Activated naive CD8-positive, alpha-beta T cell treated with anti-CD3 and anti-CD28 coated beads for 36 hours (primary cell): ENCODE measurements around the gene MRTFA. TPM values are rescaled to one million over a fixed set of nuclear protein-coding genes. Genes with fewer than 3 reads are reported as not detected.
"Not testable (repeated sequence)": the region's sequence is repeated elsewhere in the genome, so short reads cannot be mapped to it uniquely, and the experiment has no call there.

Source experiments
- DNase-seq: peaks from one replicate; pipeline ENCODE4 v3.0.0; 2021
- H3K27ac Mint-ChIP-seq: one replicate; pipeline ENCODE4 v1.8.0; 2022; ENCODE audit warnings: mild to moderate bottlenecking, moderate library complexity, mixed read lengths
- H3K27me3 Mint-ChIP-seq: one replicate; pipeline ENCODE4 v1.8.0; 2022; ENCODE audit warnings: mild to moderate bottlenecking, mixed read lengths
- H3K36me3 Mint-ChIP-seq: one replicate; pipeline ENCODE4 v1.8.0; 2021; ENCODE audit warnings: mild to moderate bottlenecking, mixed read lengths
- H3K4me1 Mint-ChIP-seq: one replicate; pipeline ENCODE4 v1.8.0; 2021; ENCODE audit warnings: mixed read lengths
- H3K4me3 Mint-ChIP-seq: one replicate; pipeline ENCODE4 v1.8.0; 2022; ENCODE audit warnings: mild to moderate bottlenecking, moderate library complexity, mixed read lengths
- H3K9me3 Mint-ChIP-seq: one replicate; pipeline ENCODE4 v1.8.0; 2022; ENCODE audit warnings: mixed read lengths
- total RNA-seq, 2 experiments: library from RNA; stranded (reverse); gene quantifications; one replicate each; pipeline ENCODE4 v1.2.3, GENCODE V29; 2021

MRTFA gene
- total RNA-seq, 2 experiments from 2014 or later = 35.3 to 37.6 TPM

- Mint-ChIP-seq H3K4me1 (peaks cover 76% of the 10 kb centered on the region), H3K4me3 (no peak overlapping the region), H3K27ac (peak overlapping the region; percentile 45), H3K27me3 (no peaks in the 10 kb centered on the region), H3K36me3 (peaks cover 48% of the 10 kb centered on the region), H3K9me3 (no peaks in the 10 kb centered on the region)
- DNase-seq = no peak
Observed at GRCh38 chr22:40399621-40400020, 236.9 kb downstream of the MRTFA start.

GRCh38 chr22:40397396-40397795 is 239.1 kb downstream of the MRTFA start:
- peak overlapping the region; percentile 78 for H3K27ac Mint-ChIP-seq
- H3K9me3 Mint-ChIP-seq = no peaks in the 10 kb centered on the region
- no peaks in the 10 kb centered on the region for H3K27me3 Mint-ChIP-seq
- H3K36me3 Mint-ChIP-seq = peaks cover 35% of the 10 kb centered on the region
- H3K4me3 Mint-ChIP-seq = no peak overlapping the region
- peaks cover 64% of the 10 kb centered on the region for H3K4me1 Mint-ChIP-seq
- DNase-seq = no peak

GRCh38 chr22:40396882-40397281 is 239.6 kb downstream of the MRTFA start:
- H3K27me3 Mint-ChIP-seq = no peaks in the 10 kb centered on the region
- no peak overlapping the region for H3K27ac Mint-ChIP-seq
- H3K36me3 Mint-ChIP-seq = peaks cover 30% of the 10 kb centered on the region
- H3K4me3 Mint-ChIP-seq = no peak overlapping the region
- H3K9me3 Mint-ChIP-seq = no peaks in the 10 kb centered on the region
- no peak for DNase-seq
- peaks cover 63% of the 10 kb centered on the region for H3K4me1 Mint-ChIP-seq

GRCh38 chr22:40395607-40396006 is 240.9 kb downstream of the MRTFA start:
- DNase-seq = no peak
- H3K4me1 Mint-ChIP-seq = peaks cover 59% of the 10 kb centered on the region
- H3K27ac Mint-ChIP-seq = no peak overlapping the region
- H3K36me3 Mint-ChIP-seq = peaks cover 23% of the 10 kb centered on the region
- no peak overlapping the region for H3K4me3 Mint-ChIP-seq
- H3K9me3 Mint-ChIP-seq = no peaks in the 10 kb centered on the region
- H3K27me3 Mint-ChIP-seq = no peaks in the 10 kb centered on the region

GRCh38 chr22:40394607-40395006 is 241.9 kb downstream of the MRTFA start:
- peak overlapping the region; percentile 72 for H3K27ac Mint-ChIP-seq
- H3K4me1 Mint-ChIP-seq = peaks cover 51% of the 10 kb centered on the region
- no peaks in the 10 kb centered on the region for H3K9me3 Mint-ChIP-seq
- H3K36me3 Mint-ChIP-seq = peaks cover 18% of the 10 kb centered on the region
- H3K4me3 Mint-ChIP-seq = no peak overlapping the region
- no peaks in the 10 kb centered on the region for H3K27me3 Mint-ChIP-seq
- no peak for DNase-seq

GRCh38 chr22:40392618-40393017 is 243.9 kb downstream of the MRTFA start:
- peaks cover 45% of the 10 kb centered on the region for H3K4me1 Mint-ChIP-seq
- H3K27ac Mint-ChIP-seq = no peak overlapping the region
- no peaks in the 10 kb centered on the region for H3K9me3 Mint-ChIP-seq
- DNase-seq = no peak
- H3K4me3 Mint-ChIP-seq = no peak overlapping the region
- no peaks in the 10 kb centered on the region for H3K27me3 Mint-ChIP-seq
- peaks cover 21% of the 10 kb centered on the region for H3K36me3 Mint-ChIP-seq

- Mint-ChIP-seq H3K36me3 (peaks cover 19% of the 10 kb centered on the region), H3K27me3 (no peaks in the 10 kb centered on the region), H3K4me3 (no peak overlapping the region), H3K9me3 (no peaks in the 10 kb centered on the region), H3K4me1 (peaks cover 40% of the 10 kb centered on the region), H3K27ac (no peak overlapping the region)
- DNase-seq = no peak
Observed at GRCh38 chr22:40391417-40391816, 245.1 kb downstream of the MRTFA start.

GRCh38 chr22:40388231-40388630 is 248.3 kb downstream of the MRTFA start:
- no peaks in the 10 kb centered on the region for H3K27me3 Mint-ChIP-seq

GRCh38 chr22:40387746-40388145 is 248.8 kb downstream of the MRTFA start:
- H3K9me3 Mint-ChIP-seq = no peaks in the 10 kb centered on the region
- DNase-seq = no peak
- no peak overlapping the region for H3K27ac Mint-ChIP-seq
- H3K36me3 Mint-ChIP-seq = peaks cover 20% of the 10 kb centered on the region
- H3K4me3 Mint-ChIP-seq = no peak overlapping the region
- H3K27me3 Mint-ChIP-seq = no peaks in the 10 kb centered on the region
- peaks cover 59% of the 10 kb centered on the region for H3K4me1 Mint-ChIP-seq

More at GRCh38 chr22:40388231-40388630, 248.3 kb downstream of the MRTFA start:
- Mint-ChIP-seq H3K4me1 (peaks cover 55% of the 10 kb centered on the region), H3K9me3 (no peaks in the 10 kb centered on the region), H3K36me3 (peaks cover 19% of the 10 kb centered on the region), H3K27ac (no peak overlapping the region), H3K4me3 (no peak overlapping the region)
- DNase-seq = no peak

- Mint-ChIP-seq H3K4me1 (peaks cover 53% of the 10 kb centered on the region), H3K36me3 (peaks cover 18% of the 10 kb centered on the region), H3K27ac (peak overlapping the region; percentile 90), H3K27me3 (no peaks in the 10 kb centered on the region), H3K9me3 (no peaks in the 10 kb centered on the region), H3K4me3 (peak overlapping the region; percentile 66)
- DNase-seq = no peak
Observed at GRCh38 chr22:40385036-40385782, 251.3 kb downstream of the MRTFA start.

GRCh38 chr22:40383905-40384304 is 252.6 kb downstream of the MRTFA start:
- Mint-ChIP-seq H3K4me3 (no peak overlapping the region), H3K27ac (peak overlapping the region; percentile 8), H3K27me3 (no peaks in the 10 kb centered on the region), H3K9me3 (no peaks in the 10 kb centered on the region), H3K36me3 (peaks cover 16% of the 10 kb centered on the region), H3K4me1 (peaks cover 60% of the 10 kb centered on the region)
- DNase-seq = no peak

GRCh38 chr22:40381461-40381860 is 255.1 kb downstream of the MRTFA start:
- Mint-ChIP-seq H3K9me3 (no peaks in the 10 kb centered on the region), H3K27me3 (no peaks in the 10 kb centered on the region), H3K27ac (no peak overlapping the region), H3K4me3 (no peak overlapping the region), H3K4me1 (peaks cover 45% of the 10 kb centered on the region), H3K36me3 (peaks cover 8% of the 10 kb centered on the region)
- DNase-seq = no peak

GRCh38 chr22:40378448-40378847 is 258.1 kb downstream of the MRTFA start:
- not testable (repeated sequence) for H3K36me3 Mint-ChIP-seq, H3K9me3 Mint-ChIP-seq, DNase-seq, H3K27ac Mint-ChIP-seq, H3K27me3 Mint-ChIP-seq, H3K4me3 Mint-ChIP-seq
- peaks cover 33% of the 10 kb centered on the region for H3K4me1 Mint-ChIP-seq

GRCh38 chr22:40377931-40378330 is 258.6 kb downstream of the MRTFA start:
- Mint-ChIP-seq H3K27me3 (no peaks in the 10 kb centered on the region), H3K4me3 (no peak overlapping the region), H3K4me1 (peaks cover 27% of the 10 kb centered on the region), H3K9me3 (no peaks in the 10 kb centered on the region), H3K27ac (no peak overlapping the region), H3K36me3 (peaks cover 6% of the 10 kb centered on the region)
- no peak for DNase-seq

- H3K9me3 Mint-ChIP-seq = no peaks in the 10 kb centered on the region
- no peak overlapping the region for H3K4me3 Mint-ChIP-seq
- no peak overlapping the region for H3K27ac Mint-ChIP-seq
- H3K36me3 Mint-ChIP-seq = peaks cover 10% of the 10 kb centered on the region
- H3K27me3 Mint-ChIP-seq = no peaks in the 10 kb centered on the region
- H3K4me1 Mint-ChIP-seq = peaks cover 30% of the 10 kb centered on the region
- DNase-seq = no peak
Observed at GRCh38 chr22:40376149-40376548, 260.4 kb downstream of the MRTFA start.

GRCh38 chr22:40374567-40374966 is 262.0 kb downstream of the MRTFA start:
- Mint-ChIP-seq H3K4me3 (no peak overlapping the region), H3K9me3 (no peaks in the 10 kb centered on the region), H3K36me3 (peaks cover 14% of the 10 kb centered on the region), H3K4me1 (peaks cover 34% of the 10 kb centered on the region), H3K27me3 (no peaks in the 10 kb centered on the region), H3K27ac (no peak overlapping the region)
- no peak for DNase-seq
